NCI-H510A (cell line): ENCODE measurements around the gene CAMKK1.

ENCODE experiments used
- DNase-seq: peaks from one replicate; lab custom pipeline; 2025; lab: John Stamatoyannopoulos, UW

The CAMKK1 gene

GRCh38 chr17:3893003-3893719 lies at the start of gene CAMKK1:
TSS of gene CAMKK1 (minus strand) at chr17:3893053. CDS start at chr17:3885687, 7,366 bp downstream.
- peak; percentile 99 for DNase-seq

GRCh38 chr17:3940965-3941698 lies 48.3 kb upstream of the CAMKK1 start:
- DNase-seq: no peak

GRCh38 chr17:3937359-3937758 lies 44.5 kb upstream of the CAMKK1 start:
- DNase-seq: no peak

GRCh38 chr17:3935825-3936355 lies 43.0 kb upstream of the CAMKK1 start:
- DNase-seq: no peak

- peak; percentile 95 for DNase-seq
These were observed 42.3 kb upstream of the CAMKK1 start for GRCh38 chr17:3935140-3935542.

- DNase-seq: no peak
These were observed 36.9 kb upstream of the CAMKK1 start for GRCh38 chr17:3929764-3930163.

GRCh38 chr17:3929181-3929580 lies 36.3 kb upstream of the CAMKK1 start:
- DNase-seq: no peak

GRCh38 chr17:3928406-3928805 lies 35.6 kb upstream of the CAMKK1 start:
- DNase-seq: no peak

- DNase-seq: no peak
These were observed 34.9 kb upstream of the CAMKK1 start for GRCh38 chr17:3927628-3928340.

GRCh38 chr17:3926860-3927627 lies 34.2 kb upstream of the CAMKK1 start:
- no peak for DNase-seq

- no peak for DNase-seq
These were observed 33.0 kb upstream of the CAMKK1 start for GRCh38 chr17:3925684-3926485.

GRCh38 chr17:3924512-3925350 lies 31.9 kb upstream of the CAMKK1 start:
- DNase-seq: no peak

GRCh38 chr17:3923466-3924190 lies 30.8 kb upstream of the CAMKK1 start:
- peak; percentile 68 for DNase-seq

GRCh38 chr17:3922765-3923164 lies 29.9 kb upstream of the CAMKK1 start:
- no peak for DNase-seq

- no peak for DNase-seq
These were observed 28.9 kb upstream of the CAMKK1 start for GRCh38 chr17:3921502-3922319.

GRCh38 chr17:3921006-3921405 lies 28.2 kb upstream of the CAMKK1 start:
- no peak for DNase-seq

- no peak for DNase-seq
These were observed 26.3 kb upstream of the CAMKK1 start for GRCh38 chr17:3919123-3919624.
